ENCODE measurements around the gene TNFRSF11A. TPM values are rescaled to one million over a fixed set of nuclear protein-coding genes. Genes with fewer than 3 reads are reported as not detected.

The TNFRSF11A gene
- total RNA-seq, 1 donor = 1.1 TPM

DNA sequence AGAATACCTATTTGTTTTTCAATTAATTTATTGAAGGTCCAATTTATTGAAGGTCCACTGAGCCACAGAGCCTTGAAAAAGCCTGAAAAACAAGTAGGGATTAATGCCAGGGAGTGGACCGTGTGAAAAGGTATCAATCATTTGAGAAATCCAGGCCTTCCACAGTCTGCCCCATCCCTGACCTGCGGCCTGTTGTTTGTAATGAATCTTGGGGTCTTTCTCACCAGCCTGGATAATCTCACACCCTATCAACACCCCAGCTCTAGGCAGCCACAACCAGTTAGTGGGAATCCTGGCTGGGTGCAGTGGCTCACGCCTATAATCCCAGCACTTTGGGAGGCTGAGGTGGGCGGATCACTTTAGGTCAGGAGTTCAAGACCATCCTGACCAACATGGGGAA, 47.8 kb downstream of the TNFRSF11A start:
- no peak overlapping the region for H3K4me3 ChIP-seq (ENCODE audit: low read depth, low read length)
- no peak for DNase-seq (ENCODE audit: low read depth)
- no peak for TF ChIP-seq CTCF (IDR thresholded peaks at IDR 0.05; ENCODE audit: insufficient read depth, low read length)

DNA sequence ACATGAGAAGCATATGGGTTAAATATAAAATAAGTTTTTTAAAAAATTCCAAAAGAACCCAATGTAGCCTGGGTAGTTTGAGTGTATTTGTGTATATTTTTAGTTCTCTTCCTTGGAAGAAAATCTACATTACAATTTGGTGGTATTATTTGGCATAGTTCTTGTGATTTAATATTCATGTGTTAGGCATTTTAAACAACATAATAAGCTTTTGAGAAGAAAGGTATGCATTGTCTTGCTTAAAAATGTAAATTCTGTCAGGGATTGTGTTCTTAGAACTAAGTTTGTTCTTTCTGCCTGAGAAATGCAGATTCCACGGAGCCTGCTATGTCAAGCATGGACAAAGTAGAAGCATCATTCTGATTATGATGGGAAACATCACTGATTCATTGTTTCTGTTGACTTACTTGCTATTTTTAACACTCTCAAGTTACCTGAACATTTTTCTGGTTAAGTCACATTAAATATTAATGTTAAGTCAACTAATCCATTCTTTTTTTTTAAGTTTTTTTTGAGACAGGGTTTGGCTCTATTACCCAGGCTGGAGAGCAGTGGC, 49.4 kb downstream of the TNFRSF11A start:
- TF ChIP-seq CTCF (IDR thresholded peaks at IDR 0.05; ENCODE audit: insufficient read depth, low read length) = no peak
- no peak for DNase-seq (ENCODE audit: low read depth)
- no peak overlapping the region for H3K4me3 ChIP-seq (ENCODE audit: low read depth, low read length)

DNA sequence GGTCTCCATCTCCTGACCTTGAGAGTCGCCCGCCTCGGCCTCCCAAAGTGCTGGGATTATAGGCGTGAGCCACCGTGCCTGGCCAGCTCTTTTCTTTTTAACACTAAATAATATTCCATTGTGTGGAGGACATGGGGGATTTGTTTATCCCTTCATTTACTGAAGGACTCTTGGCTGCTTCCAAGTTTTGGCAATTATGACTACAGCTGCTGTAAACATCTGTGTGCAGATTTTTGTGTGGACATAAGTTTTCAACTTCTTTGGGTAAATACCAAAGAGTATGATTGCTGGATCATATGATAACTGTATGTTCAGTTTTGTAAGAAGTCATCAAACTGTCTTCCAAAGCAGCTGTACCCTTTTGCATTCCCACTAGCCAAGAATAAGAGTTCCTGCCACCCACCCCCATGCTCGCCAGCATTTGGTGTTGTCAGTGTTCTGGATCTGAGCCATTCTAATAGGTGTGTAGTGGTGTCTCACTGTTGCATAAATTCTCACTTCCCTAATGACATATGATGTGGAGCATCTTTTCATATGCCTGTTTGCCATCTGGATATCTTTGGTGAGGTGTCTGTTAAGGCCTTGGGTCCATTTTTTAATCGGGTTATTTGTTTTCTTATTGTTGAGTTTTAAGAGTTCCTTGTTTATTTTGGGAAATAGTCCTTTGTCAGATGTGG, 52.2 kb downstream of the TNFRSF11A start:
- H3K4me3 ChIP-seq (ENCODE audit: low read depth, low read length) = no peak overlapping the region
- DNase-seq (ENCODE audit: low read depth) = no peak
- no peak for TF ChIP-seq CTCF (IDR thresholded peaks at IDR 0.05; ENCODE audit: insufficient read depth, low read length)

DNA sequence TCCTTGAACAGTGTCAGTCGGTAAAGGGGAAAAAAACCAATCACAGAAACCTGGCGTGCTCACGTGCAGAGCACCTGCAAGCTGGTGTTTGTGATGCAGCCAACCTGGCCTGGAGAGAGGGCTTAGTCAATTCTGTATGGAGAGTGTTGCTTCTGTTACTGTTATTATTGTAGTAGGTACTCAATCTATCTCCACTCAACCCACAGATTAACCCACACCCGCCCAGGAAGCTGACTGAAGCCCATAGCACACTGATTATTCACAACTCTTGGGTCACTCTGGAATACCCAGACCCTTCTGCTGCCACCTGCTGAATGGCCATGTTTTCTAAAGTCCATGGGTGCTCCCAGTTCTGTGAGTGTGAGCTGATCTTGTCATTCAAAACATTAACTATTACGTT, 53.9 kb downstream of the TNFRSF11A start:
- no peak for DNase-seq (ENCODE audit: low read depth)
- TF ChIP-seq CTCF (IDR thresholded peaks at IDR 0.05; ENCODE audit: insufficient read depth, low read length) = no peak
- no peak overlapping the region for H3K4me3 ChIP-seq (ENCODE audit: low read depth, low read length)

DNA sequence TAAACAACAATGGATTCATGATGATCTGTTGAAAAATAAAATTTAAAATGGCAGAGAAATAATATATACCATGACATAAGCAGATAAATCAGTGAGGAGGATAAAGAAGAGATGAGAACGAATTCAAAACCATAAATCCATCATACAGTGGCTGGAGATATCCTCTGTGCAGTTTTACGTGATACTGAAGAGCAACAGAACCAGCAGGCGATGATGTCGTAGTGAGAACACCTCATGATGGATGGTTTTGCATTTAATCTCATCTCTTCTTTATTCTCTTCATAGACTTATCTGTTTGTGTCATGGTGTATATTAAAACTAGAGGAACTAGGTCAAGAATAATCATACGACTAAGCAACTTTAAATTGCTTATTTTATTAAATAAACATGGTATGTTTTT, 56.3 kb downstream of the TNFRSF11A start:
- no peak for TF ChIP-seq CTCF (IDR thresholded peaks at IDR 0.05; ENCODE audit: insufficient read depth, low read length)
- DNase-seq (ENCODE audit: low read depth) = no peak
- no peak overlapping the region for H3K4me3 ChIP-seq (ENCODE audit: low read depth, low read length)

- no peak overlapping the region for H3K4me3 ChIP-seq (ENCODE audit: low read depth, low read length)
- TF ChIP-seq CTCF (IDR thresholded peaks at IDR 0.05; ENCODE audit: insufficient read depth, low read length) = no peak
- DNase-seq (ENCODE audit: low read depth) = peak; percentile 16
Observed at GRCh38 chr18:62384068-62384467, 59.0 kb downstream of the TNFRSF11A start.
